ENCODE data around the gene CDC14A.
A peak's percentile ranks its signal among the peaks of the same experiment; 100 is the strongest.
"Not testable (repeated sequence)": the region's sequence is repeated elsewhere in the genome, so short reads cannot be mapped to it uniquely, and the experiment has no call there.

CDC14A gene

GRCh38 chr1:100363831-100364230 is 11.5 kb downstream of the CDC14A start:
- no peak for DNase-seq

GRCh38 chr1:100364697-100365096 is 12.4 kb downstream of the CDC14A start:
- no peak for DNase-seq

- DNase-seq, result no peak
These were observed 13.9 kb downstream of the CDC14A start for GRCh38 chr1:100366209-100366525.

- not testable (repeated sequence) for DNase-seq
These were observed 17.0 kb downstream of the CDC14A start for GRCh38 chr1:100369339-100369738.

- DNase-seq, result not testable (repeated sequence)
These were observed 21.6 kb downstream of the CDC14A start for GRCh38 chr1:100373953-100374352.

- DNase-seq, result not testable (repeated sequence)
These were observed 24.6 kb downstream of the CDC14A start for GRCh38 chr1:100376890-100377289.

GRCh38 chr1:100377590-100378361 is 25.5 kb downstream of the CDC14A start:
- DNase-seq, result no peak

GRCh38 chr1:100378956-100379355 is 26.6 kb downstream of the CDC14A start:
- DNase-seq, result no peak

- DNase-seq, result no peak
These were observed 28.3 kb downstream of the CDC14A start for GRCh38 chr1:100380635-100381034.

GRCh38 chr1:100382657-100383056 is 30.4 kb downstream of the CDC14A start:
- no peak for DNase-seq

- no peak for DNase-seq
These were observed 31.6 kb downstream of the CDC14A start for GRCh38 chr1:100383743-100384405.

- DNase-seq, result peak; percentile 11
These were observed 34.9 kb downstream of the CDC14A start for GRCh38 chr1:100387209-100387608.

GRCh38 chr1:100387657-100388350 is 35.5 kb downstream of the CDC14A start:
- DNase-seq, result no peak

GRCh38 chr1:100390531-100390930 is 38.2 kb downstream of the CDC14A start:
- no peak for DNase-seq

- DNase-seq, result no peak
These were observed 39.4 kb downstream of the CDC14A start for GRCh38 chr1:100391675-100392074.

- DNase-seq, result no peak
These were observed 40.5 kb downstream of the CDC14A start for GRCh38 chr1:100392756-100393155.

GRCh38 chr1:100394285-100394684 is 42.0 kb downstream of the CDC14A start:
- no peak for DNase-seq

- no peak for DNase-seq
These were observed 43.6 kb downstream of the CDC14A start for GRCh38 chr1:100395913-100396312.

- no peak for DNase-seq
These were observed 44.3 kb downstream of the CDC14A start for GRCh38 chr1:100396651-100397050.

GRCh38 chr1:100397681-100398080 is 45.4 kb downstream of the CDC14A start:
- DNase-seq, result no peak

GRCh38 chr1:100398648-100399047 is 46.3 kb downstream of the CDC14A start:
- no peak for DNase-seq

- no peak for DNase-seq
These were observed 48.1 kb downstream of the CDC14A start for GRCh38 chr1:100400404-100400803.

GRCh38 chr1:100404821-100405220 is 52.5 kb downstream of the CDC14A start:
- peak; percentile 37 for DNase-seq

GRCh38 chr1:100405902-100406301 is 53.6 kb downstream of the CDC14A start:
- not testable (repeated sequence) for DNase-seq
